OCI-LY1 (cell line): ENCODE data around the gene RECK.
"Not testable (repeated sequence)": the region's sequence is repeated elsewhere in the genome, so short reads cannot be mapped to it uniquely, and the experiment has no call there.

ENCODE experiments used
- EZH2 ChIP-seq: fragments of 200-600 bp; sonication (generic), shearing (Covaris generic); IDR thresholded peaks from 2 replicates; pipeline ENCODE4 v1.8.0; 2017; ENCODE audit warnings: borderline replicate concordance, mixed run types, mild to moderate bottlenecking, antibody characterized with exemption, low read length, moderate library complexity, mixed read lengths
- TF ChIP-seq, protein P1 (sequence below): fragments of 200-600 bp; sonication (generic), shearing (Covaris generic); IDR thresholded peaks from 2 replicates; pipeline ENCODE4 v1.5.1; 2017; ENCODE audit warnings: mild to moderate bottlenecking, antibody characterized with exemption, low read length, moderate library complexity, mixed read lengths

DNA sequence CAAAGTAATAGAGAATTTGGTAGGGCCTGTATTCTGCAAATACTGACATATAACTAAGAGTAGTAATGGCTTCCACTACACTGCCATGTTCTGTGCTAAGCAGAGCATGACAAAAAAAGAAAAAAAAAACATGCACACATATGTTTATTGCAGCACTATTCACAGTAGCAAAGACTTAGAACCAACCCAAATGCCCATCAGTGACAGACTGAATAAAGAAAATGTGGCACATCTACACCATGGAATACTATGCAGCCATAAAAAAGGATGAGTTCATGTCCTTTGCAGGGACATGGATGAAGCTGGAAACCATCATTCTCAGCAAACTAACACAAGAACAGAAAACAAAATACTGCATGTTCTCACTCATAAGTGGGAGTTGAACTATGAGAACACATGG lies 50.3 kb downstream of the RECK start:
- TF ChIP-seq, protein P1, sequence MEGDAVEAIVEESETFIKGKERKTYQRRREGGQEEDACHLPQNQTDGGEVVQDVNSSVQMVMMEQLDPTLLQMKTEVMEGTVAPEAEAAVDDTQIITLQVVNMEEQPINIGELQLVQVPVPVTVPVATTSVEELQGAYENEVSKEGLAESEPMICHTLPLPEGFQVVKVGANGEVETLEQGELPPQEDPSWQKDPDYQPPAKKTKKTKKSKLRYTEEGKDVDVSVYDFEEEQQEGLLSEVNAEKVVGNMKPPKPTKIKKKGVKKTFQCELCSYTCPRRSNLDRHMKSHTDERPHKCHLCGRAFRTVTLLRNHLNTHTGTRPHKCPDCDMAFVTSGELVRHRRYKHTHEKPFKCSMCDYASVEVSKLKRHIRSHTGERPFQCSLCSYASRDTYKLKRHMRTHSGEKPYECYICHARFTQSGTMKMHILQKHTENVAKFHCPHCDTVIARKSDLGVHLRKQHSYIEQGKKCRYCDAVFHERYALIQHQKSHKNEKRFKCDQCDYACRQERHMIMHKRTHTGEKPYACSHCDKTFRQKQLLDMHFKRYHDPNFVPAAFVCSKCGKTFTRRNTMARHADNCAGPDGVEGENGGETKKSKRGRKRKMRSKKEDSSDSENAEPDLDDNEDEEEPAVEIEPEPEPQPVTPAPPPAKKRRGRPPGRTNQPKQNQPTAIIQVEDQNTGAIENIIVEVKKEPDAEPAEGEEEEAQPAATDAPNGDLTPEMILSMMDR: not testable (repeated sequence)
- not testable (repeated sequence) for TF ChIP-seq EZH2
